ENCODE measurements around the gene PECR.

PECR gene

GRCh38 chr2:216069028-216069427 is 12.6 kb downstream of the PECR start:
- DNase-seq: no peak

- no peak for DNase-seq
Measured at GRCh38 chr2:216066230-216066629, 15.4 kb downstream of the PECR start.

- no peak for DNase-seq
Measured at GRCh38 chr2:216064665-216065064, 16.9 kb downstream of the PECR start.

- peak in 1 of 2 experiments; percentile 6 for DNase-seq
Measured at GRCh38 chr2:216064014-216064630, 17.5 kb downstream of the PECR start.

DNA sequence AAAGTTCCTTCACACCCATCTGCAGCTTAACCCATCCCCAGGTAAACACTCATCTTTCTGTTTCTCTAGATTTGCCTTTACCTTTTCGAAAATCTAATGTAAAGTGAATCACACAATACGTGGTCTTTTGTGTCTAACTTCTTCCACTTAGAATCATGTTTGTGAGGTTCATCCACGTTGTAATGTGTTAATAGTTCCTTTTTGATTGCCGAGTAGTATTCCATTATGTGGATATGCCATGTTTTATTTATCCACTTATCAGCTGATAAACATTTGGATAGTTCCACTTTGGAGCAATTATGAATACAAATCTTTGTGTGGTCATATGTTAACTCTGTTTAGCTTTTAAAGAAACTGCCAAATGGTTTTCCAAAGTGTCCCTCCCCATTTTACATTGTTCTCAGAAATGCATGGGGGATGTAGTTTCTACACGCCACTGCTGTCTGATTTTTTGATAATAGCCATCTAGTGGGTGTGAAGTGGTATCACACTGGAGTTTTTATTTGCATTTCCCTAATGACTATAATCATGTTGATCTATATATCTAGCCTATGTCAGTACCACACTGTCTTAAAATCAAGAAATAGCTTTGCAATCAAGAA is 22.3 kb downstream of the PECR start:
- DNase-seq: peak in 1 of 2 experiments; percentile 21

DNA sequence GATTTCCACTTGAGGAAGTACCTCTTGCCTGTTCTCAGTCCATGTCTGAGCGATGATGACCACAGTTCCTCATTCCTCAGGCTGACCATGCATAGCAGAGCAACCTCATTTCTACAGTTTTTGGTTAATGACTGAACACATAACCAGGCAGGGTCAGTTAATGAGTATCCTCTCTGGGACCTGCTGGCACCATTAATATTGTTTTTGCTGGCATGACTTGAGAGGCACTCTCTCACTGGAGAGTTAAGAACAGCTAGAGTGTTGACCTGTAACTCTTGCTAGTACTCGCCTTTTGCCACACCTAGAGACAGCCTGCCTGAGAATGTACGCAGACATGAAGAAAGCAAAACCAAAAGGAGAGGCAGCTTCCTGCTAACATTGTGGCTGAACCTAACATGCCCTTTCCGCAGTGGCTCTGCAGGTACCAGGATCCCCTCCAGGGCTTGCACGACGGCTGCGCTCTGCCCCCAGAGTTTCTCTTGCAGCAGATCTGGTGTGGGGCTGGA is 23.9 kb downstream of the PECR start:
- no peak for DNase-seq

DNA sequence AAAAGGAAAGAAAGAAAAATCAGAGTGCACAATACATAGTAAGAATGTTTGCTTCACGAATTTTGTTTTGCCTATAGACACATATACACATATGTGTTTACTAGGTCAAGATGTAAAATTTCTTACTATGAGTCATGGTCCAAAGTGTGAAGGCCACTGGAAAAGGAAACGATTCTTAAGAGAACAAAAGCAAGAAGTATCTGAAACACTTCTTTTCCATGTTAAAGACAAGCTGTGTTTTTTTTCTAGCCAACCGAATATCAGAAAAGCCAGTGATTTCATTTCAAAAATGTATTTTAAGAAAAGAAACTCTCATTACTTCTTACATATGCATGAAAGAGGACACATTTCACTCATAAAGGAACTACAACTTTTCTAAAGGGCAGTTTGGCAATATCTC is 24.9 kb downstream of the PECR start:
- DNase-seq: no peak

- no peak for DNase-seq
Measured at GRCh38 chr2:216055680-216056079, 25.9 kb downstream of the PECR start.

GRCh38 chr2:216052420-216052819 is 29.2 kb downstream of the PECR start:
- DNase-seq: no peak

- no peak for DNase-seq
Measured at GRCh38 chr2:216051350-216051749, 30.3 kb downstream of the PECR start.

GRCh38 chr2:216049452-216049851 is 32.2 kb downstream of the PECR start:
- DNase-seq: no peak

DNA sequence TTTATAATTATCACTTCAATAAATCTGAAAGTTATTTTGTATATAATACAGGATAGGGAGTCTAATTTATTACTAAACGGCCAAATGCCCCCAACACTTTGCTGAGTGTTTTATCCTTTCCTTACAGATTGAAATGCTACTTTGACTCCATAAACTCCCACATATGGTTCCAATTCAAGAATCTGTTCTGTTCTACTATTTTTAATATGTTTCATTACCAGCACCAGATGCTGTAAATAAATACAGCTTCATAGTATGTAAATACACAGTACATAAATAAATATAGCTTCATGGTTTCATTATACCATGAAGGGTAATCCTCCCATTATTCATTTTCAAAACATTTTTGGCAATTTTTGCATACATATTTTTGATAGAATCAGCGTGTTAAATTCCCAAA is 34.2 kb downstream of the PECR start:
- DNase-seq: no peak

DNA sequence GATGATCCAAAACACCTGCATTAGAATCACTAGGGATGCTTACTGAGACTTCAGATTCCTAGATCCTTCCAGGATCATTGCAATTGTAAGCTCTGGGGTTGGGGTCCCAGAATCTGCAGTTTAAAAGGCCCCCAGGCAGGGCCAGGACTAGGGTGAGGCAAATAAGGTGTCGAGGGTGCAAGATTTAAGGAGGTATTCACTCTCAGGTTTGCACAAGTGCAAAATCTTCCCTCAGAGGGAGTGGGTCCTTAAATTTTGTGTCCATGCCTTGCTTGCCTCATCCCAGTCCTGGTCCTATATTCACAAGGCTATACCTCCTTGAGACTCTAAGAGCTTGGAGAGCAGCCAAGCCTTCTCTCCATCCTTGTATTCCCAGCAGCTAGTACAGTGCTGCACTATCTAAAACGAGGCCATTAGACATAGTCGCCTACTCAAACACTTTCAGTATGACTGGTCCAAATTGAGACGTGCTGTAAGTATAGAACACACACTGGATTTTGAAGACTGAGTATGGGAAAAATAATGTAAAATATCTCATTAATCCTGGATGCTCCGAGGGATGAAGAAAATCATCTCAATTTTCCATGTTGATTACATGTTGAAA is 36.6 kb downstream of the PECR start:
- DNase-seq: no peak

DNA sequence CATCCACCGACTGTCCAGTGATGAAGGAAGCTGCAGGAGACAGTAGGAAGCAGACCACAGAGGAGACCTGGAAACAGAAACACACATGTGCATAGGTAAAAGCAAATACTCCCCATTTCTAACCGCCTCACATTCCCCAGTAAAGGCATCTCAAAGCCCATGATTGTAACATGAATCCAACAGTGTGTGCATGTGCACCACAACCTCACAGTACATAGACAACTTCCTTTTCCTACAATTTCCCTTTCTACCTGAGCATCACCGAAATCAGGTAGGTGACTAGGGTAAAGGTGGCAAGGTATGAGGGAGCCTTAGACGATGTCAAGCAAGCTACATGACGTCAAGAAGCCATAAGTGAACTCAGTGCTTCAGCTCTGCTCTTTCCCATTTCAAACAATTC is 37.7 kb downstream of the PECR start:
- no peak for DNase-seq

GRCh38 chr2:216041438-216041837 is 40.2 kb downstream of the PECR start:
- DNase-seq: no peak

DNA sequence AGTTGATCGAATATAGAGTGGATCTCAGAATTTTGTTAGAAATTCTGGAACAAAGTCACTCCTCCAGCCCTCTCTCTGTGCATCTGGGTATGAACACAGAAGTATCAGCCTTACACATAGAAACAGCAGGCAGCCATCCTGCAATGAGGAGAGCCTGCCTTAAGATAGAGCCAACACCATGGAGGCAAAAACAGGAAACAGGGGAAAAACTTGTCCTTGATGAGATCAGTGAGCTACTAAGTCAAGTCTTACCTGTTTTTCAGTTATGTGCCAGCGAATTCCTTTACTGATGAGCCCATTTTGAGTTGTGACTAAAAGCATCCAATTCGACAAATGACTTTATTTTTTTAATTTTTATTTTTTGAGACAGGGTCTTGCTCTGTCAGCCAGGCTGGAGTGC is 41.7 kb downstream of the PECR start:
- DNase-seq: no peak

DNA sequence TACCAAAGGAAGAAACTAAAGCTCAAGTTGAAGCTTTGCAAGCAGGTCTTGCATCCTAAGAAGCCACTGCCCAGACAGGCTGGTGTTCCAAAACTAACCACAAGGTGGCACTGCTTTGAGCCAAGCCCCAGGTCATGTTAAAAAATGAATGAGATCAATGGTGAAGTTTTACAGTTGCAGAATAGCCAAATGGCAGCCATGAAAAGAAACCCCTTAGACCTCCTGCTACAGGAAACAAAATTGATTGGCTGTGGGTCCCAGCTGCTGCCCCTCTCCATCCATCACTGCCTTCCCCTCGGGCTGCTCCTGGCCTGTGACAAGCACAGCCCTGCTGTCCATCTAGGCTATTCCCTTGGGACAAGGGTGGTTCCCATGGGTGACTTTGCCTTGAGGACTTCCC is 47.5 kb downstream of the PECR start:
- peak in 1 of 2 experiments; percentile 56 for DNase-seq

- no peak for DNase-seq
Measured at GRCh38 chr2:216033403-216033802, 48.2 kb downstream of the PECR start.

- DNase-seq: no peak
Measured at GRCh38 chr2:216031960-216032689, 49.5 kb downstream of the PECR start.

DNA sequence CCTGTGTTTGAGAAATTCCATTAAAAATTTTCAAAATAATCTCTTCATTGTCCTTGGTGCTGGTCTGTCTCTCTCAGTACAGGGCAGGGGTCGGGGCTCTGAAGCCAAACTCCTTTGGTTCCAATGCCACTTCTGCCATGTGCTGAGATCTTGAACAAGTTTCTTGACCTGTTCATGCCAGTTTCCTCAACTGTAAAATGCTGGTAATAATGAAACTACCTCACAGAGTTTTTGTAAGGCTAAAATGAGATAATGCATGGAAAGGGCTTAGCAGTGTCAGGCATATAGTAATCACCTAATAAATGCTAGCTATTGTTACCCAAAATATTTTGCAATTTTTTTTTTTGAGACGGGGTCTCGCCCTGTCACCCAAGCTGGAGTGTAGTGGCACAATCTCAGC is 51.4 kb downstream of the PECR start:
- DNase-seq: no peak

DNA sequence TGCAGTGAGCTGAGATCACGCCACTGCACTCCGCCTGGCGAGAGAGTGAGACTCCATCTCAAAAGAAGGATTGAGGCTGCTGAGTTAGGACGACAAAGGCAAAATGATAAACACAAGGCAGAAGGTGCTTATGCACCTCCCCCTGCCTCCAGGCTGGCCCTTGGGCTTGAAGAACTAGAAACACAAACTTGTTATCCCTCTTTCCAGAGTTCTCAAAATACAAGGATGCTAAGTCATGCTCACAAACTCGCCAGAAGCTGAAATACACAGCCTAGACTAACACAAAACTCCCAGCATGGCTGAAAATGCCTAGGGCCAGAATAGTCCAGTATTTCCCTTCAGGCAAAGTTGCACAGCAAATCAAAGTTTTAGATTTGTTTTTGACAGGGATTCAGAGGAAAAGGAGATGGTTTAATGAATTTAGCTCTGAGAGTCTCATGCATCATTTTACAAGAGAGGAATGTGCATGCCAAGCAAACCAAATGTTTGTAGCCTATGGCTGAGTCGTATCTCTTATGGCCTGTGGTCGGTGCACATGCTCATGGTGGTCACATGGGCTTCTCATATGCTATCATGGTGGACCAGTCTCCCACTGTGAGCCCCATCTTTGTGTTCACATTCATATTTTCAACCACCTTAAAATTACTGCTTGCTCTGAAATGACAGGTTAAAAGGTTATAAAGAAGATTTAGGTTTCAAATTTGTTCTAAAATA is 52.0 kb downstream of the PECR start:
- DNase-seq: no peak

- no peak for DNase-seq
Measured at GRCh38 chr2:216024779-216025336, 56.8 kb downstream of the PECR start.
